ENCODE results near the gene BHLHE23.

GRCh38 chr20:62979310-62979709, 27.5 kb downstream of the BHLHE23 start:
- TF ChIP-seq CTCF (IDR thresholded peaks at IDR 0.05) (no peak), POLR2A (IDR thresholded peaks at IDR 0.05; ENCODE audit: low read depth) (no peak), POLR2AphosphoS5 (IDR thresholded peaks at IDR 0.05) (no peak), EP300 (IDR thresholded peaks at IDR 0.05) (no peak)
